Naive thymus-derived CD4-positive, alpha-beta T cell (primary cell): ENCODE measurements around the gene ANKRD30A. TPM values are rescaled to one million over a fixed set of nuclear protein-coding genes. Genes with fewer than 3 reads are reported as not detected.
"Not testable (repeated sequence)": the region's sequence is repeated elsewhere in the genome, so short reads cannot be mapped to it uniquely, and the experiment has no call there.

ENCODE experiments used
- ATAC-seq: fragments of 150-1000 bp; cut with Tn5 transposase; 2 replicates; pipeline ENCODE4 v1.10.0; 2021; ENCODE audit warnings: mild to moderate bottlenecking, moderate library complexity
- CTCF ChIA-PET: fragments of 350-600 bp; sonication (Branson Sonifier 250); formaldehyde crosslinking; loops from one replicate; lab custom pipeline; 2021; ENCODE audit warnings: antibody characterized with exemption; lab: Charles Lee
- POLR2A ChIA-PET: fragments of 350-600 bp; sonication (Branson Sonifier 250); formaldehyde crosslinking; loops from one replicate; lab custom pipeline; 2021; ENCODE audit warnings: antibody characterized with exemption, inconsistent platforms; lab: Charles Lee
- DNase-seq, 9 donors: peaks; one replicate each; pipeline versions ENCODE4 v3.0.0 to v3.0.0-alpha.2; 2020 to 2022; ENCODE audit warnings: mixed read lengths in 1 of 9
- H3K27ac ChIP-seq: one replicate; pipeline ENCODE4 v1.7.0; 2013; ENCODE audit warnings: mild to moderate bottlenecking, low read depth, low read length, moderate library complexity
- H3K27me3 ChIP-seq, 2 donors: one replicate each; pipeline ENCODE4 v1.7.0; 2013; ENCODE audit warnings: low read length in 2 of 2, mild to moderate bottlenecking in 2 of 2, moderate library complexity in 2 of 2; ENCODE audit not compliant: control insufficient read depth in 2 of 2, insufficient read depth in 2 of 2
- H3K36me3 ChIP-seq, 3 experiments: 1 replicate in 2 of 3; 2 replicates in 1 of 3; pipeline ENCODE4 v1.7.0; 2013; ENCODE audit warnings: low read length in 3 of 3, mild to moderate bottlenecking in 3 of 3, moderate library complexity in 1 of 3; ENCODE audit not compliant: insufficient read depth in 3 of 3, control insufficient read depth in 2 of 3
- H3K4me1 ChIP-seq, 2 donors: one replicate each; pipeline ENCODE4 v1.7.0; 2013; ENCODE audit warnings: low read length in 2 of 2, mild to moderate bottlenecking in 2 of 2, moderate library complexity in 1 of 2; ENCODE audit not compliant: control insufficient read depth in 2 of 2, insufficient read depth in 2 of 2
- H3K4me3 ChIP-seq: 2 replicates; pipeline ENCODE4 v1.7.0; 2013; ENCODE audit warnings: mild to moderate bottlenecking, low read length
- H3K9me3 ChIP-seq, 3 experiments: 1 replicate in 2 of 3; 2 replicates in 1 of 3; pipeline ENCODE4 v1.7.0; 2013; ENCODE audit warnings: low read length in 3 of 3; ENCODE audit not compliant: control insufficient read depth in 2 of 3
- H3K27ac Mint-ChIP-seq, 9 donors: one replicate each; pipeline ENCODE4 v1.8.0; 2020 to 2022; ENCODE audit warnings: mixed read lengths in 9 of 9, mild to moderate bottlenecking in 8 of 9, moderate library complexity in 5 of 9, inconsistent platforms in 2 of 9
- H3K27me3 Mint-ChIP-seq, 5 donors: one replicate each; pipeline ENCODE4 v1.8.0; 2021 to 2022; ENCODE audit warnings: mixed read lengths in 5 of 5, mild to moderate bottlenecking in 1 of 5
- H3K36me3 Mint-ChIP-seq, 5 donors: one replicate each; pipeline ENCODE4 v1.8.0; 2020 to 2022; ENCODE audit warnings: mixed read lengths in 5 of 5, mild to moderate bottlenecking in 3 of 5, inconsistent platforms in 1 of 5
- H3K4me1 Mint-ChIP-seq, 7 donors: one replicate each; pipeline ENCODE4 v1.8.0; 2020 to 2022; ENCODE audit warnings: mixed read lengths in 7 of 7, mild to moderate bottlenecking in 3 of 7, inconsistent platforms in 1 of 7
- H3K4me3 Mint-ChIP-seq, 10 donors: one replicate each; pipeline ENCODE4 v1.8.0; 2020 to 2022; ENCODE audit warnings: mild to moderate bottlenecking in 10 of 10, mixed read lengths in 10 of 10, moderate library complexity in 6 of 10, inconsistent platforms in 2 of 10
- H3K9me3 Mint-ChIP-seq, 11 donors: one replicate each; pipeline ENCODE4 v1.8.0; 2020 to 2022; ENCODE audit warnings: mixed read lengths in 11 of 11, mild to moderate bottlenecking in 4 of 11, inconsistent platforms in 1 of 11, moderate library complexity in 1 of 11
- intact Hi-C, 2 donors: fragments of 100-400 bp; cut with micrococcal nuclease; formaldehyde crosslinking; loops; one replicate each; pipeline ENCODE4 v1.15.1; 2023
- polyA plus RNA-seq, 2 donors: library from polyadenylated mRNA; unstranded; fragments of 300-500 nt; fragmentation: Illumina TruSeq; gene quantifications; one replicate each; pipeline ENCODE4 v1.2.3, GENCODE V29; 2021
- total RNA-seq, 6 experiments: library from RNA in 5 of 6; stranded (reverse) in 5 of 6; gene quantifications; 1 replicate in 5 of 6; 2 replicates in 1 of 6; pipeline ENCODE4 v1.2.3 and lab custom pipeline; 2021 to 2026

ANKRD30A gene
- total and polyA plus RNA-seq, 7 experiments from 2014 or later = not detected

DNA sequence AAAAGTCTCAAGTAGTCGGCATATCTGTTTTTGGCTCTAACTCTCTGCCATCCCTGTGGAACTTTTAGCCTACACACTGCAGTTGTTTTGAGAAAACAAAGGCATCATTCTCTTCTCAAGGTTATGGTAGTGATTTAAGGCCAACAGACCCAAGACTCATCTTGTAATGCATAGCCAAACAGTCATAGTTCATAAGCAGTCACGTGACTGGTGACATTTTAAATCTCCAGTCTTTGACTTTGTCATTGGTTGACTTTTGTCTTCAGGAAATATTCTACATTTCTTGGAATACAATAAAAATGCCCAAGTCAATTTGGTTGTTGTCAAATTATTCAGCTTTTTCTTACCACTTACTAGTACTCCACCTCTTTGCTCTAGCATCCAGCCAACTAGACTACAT is 114.8 kb downstream of the ANKRD30A start:
- no peaks in the 10 kb centered on the region for H3K4me1 ChIP-seq
- H3K27me3 Mint-ChIP-seq = no peaks in the 10 kb centered on the region
- ChIA-PET POLR2A (no interaction called here), CTCF (no interaction called here)
- no peak overlapping the region for H3K4me3 ChIP-seq
- no peak overlapping the region for H3K27ac Mint-ChIP-seq
- H3K27me3 ChIP-seq = no peaks in the 10 kb centered on the region
- no peaks in the 10 kb centered on the region for H3K9me3 ChIP-seq
- no peaks in the 10 kb centered on the region for H3K36me3 ChIP-seq
- no peak overlapping the region for H3K4me3 Mint-ChIP-seq
- ATAC-seq = no peak
- H3K9me3 Mint-ChIP-seq = peaks cover 0 to 16% (median 9%) of the 10 kb centered on the region in 11 donors
- intact Hi-C loops = no loop called here
- H3K36me3 Mint-ChIP-seq = no peaks in the 10 kb centered on the region
- H3K4me1 Mint-ChIP-seq = no peaks in the 10 kb centered on the region
- H3K27ac ChIP-seq = no peak overlapping the region
- no peak for DNase-seq

DNA sequence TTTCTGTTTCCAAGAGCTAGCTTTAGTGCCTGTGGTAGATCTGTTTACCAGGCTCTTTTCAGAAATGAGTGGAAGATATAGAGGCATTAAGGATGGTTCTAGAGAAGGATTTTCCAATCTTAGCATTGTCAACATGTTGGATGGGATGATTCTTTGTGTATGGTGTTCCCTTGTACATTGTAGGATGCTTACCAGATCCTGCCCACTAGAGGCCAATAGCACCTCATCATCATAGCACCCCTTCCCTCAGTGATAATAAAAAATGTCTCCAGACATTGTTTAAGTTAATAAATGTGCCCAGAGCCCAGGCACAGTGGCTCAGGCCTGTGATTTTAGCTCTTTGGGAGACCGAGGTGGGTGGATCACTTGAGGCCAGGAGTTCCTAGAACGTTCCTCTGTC is 121.2 kb downstream of the ANKRD30A start:
- no peaks in the 10 kb centered on the region for H3K4me1 ChIP-seq
- H3K27me3 Mint-ChIP-seq = no peaks in the 10 kb centered on the region
- H3K36me3 Mint-ChIP-seq = no peaks in the 10 kb centered on the region
- no peaks in the 10 kb centered on the region for H3K27me3 ChIP-seq
- no peaks in the 10 kb centered on the region for H3K36me3 ChIP-seq
- no peak for ATAC-seq
- peaks cover 2 to 39% (median 16%) of the 10 kb centered on the region in 11 donors for H3K9me3 Mint-ChIP-seq
- ChIA-PET CTCF (no interaction called here), POLR2A (no interaction called here)
- no peak overlapping the region for H3K27ac ChIP-seq
- intact Hi-C loops = no loop called here
- no peak overlapping the region for H3K4me3 ChIP-seq
- no peak overlapping the region for H3K27ac Mint-ChIP-seq
- H3K4me3 Mint-ChIP-seq = no peak overlapping the region
- H3K4me1 Mint-ChIP-seq = no peaks in the 10 kb centered on the region
- DNase-seq = no peak
- H3K9me3 ChIP-seq = no peaks in the 10 kb centered on the region

DNA sequence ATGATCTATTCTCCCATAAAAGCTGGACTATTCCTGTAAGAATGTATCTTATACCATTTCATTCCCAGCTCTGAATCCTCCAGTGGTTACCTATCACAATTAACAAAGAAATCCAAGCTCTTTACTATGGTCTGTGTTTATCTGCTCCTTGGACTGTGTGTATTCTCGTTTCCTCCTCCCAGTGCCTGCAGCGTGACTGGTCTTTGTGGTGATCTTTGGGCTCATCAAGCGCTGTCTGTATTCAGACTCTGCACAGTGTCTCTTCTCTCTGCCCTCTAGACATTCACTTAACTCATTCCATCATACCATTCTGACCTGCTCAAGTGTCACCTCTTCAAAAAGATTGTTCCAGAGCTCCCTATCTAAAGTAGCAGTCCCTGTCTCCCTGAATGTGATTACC is 130.4 kb downstream of the ANKRD30A start:
- ATAC-seq, H3K27ac ChIP-seq, CTCF ChIA-PET, H3K4me3 ChIP-seq, H3K4me1 Mint-ChIP-seq, H3K36me3 Mint-ChIP-seq, H3K27ac Mint-ChIP-seq, H3K27me3 Mint-ChIP-seq, H3K4me1 ChIP-seq, H3K27me3 ChIP-seq, H3K36me3 ChIP-seq, intact Hi-C loops, H3K9me3 ChIP-seq, POLR2A ChIA-PET, H3K4me3 Mint-ChIP-seq, DNase-seq: not testable (repeated sequence)
- H3K9me3 Mint-ChIP-seq = peaks cover 2 to 26% (median 12%) of the 10 kb centered on the region in 11 donors

DNA sequence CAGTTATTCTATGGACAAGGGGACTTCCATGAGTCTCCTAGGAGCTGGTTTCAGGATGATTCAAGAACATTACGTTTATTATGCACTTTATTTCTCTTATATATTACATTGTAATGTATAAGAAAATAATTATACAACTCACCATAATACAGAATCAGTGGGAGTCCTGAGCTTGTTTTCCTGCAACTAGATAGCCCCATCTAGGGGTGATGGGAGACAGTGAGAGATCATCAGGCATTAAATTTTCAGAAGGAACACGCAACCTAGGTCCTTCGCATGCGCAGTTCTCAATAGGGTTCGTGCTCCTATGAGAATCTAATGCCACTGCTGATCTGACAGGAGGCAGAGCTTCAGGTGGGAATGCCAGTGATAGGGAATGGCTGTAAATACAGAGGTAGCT is 137.9 kb downstream of the ANKRD30A start:
- Mint-ChIP-seq H3K4me1 (no peaks in the 10 kb centered on the region), H3K9me3 (peaks cover 0 to 30% (median 5%) of the 10 kb centered on the region in 11 donors), H3K4me3 (no peak overlapping the region), H3K36me3 (no peaks in the 10 kb centered on the region), H3K27ac (no peak overlapping the region), H3K27me3 (no peaks in the 10 kb centered on the region)
- ATAC-seq = no peak
- Histone ChIP-seq H3K4me1 (no peaks in the 10 kb centered on the region), H3K36me3 (no peaks in the 10 kb centered on the region), H3K9me3 (no peaks in the 10 kb centered on the region), H3K27me3 (no peaks in the 10 kb centered on the region), H3K4me3 (no peak overlapping the region), H3K27ac (no peak overlapping the region)
- no peak for DNase-seq
- POLR2A ChIA-PET = no interaction called here
- CTCF ChIA-PET = no interaction called here
- intact Hi-C loops = no loop called here

DNA sequence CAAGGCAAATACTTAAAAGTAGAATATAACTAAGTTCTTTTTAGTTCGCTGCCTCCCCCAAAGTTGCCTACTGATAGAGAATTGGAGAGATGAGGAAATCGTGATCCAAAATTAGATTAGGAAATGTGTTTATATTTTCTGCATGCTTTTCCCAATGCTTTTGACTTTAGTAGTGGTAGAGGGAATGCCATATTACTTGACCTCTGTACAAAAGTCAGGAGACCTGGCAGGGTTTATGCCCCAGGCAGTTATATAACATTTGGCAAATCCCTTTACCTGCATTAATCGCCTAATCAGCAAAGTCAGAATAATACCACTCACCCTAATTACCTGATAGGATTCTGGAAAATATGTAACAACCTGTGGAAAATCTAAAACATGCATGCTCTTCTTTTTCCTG is 142.9 kb downstream of the ANKRD30A start:
- Mint-ChIP-seq H3K36me3 (peaks cover 0 to 4% (median 0%) of the 10 kb centered on the region in 5 donors), H3K9me3 (peaks cover 3 to 22% (median 9%) of the 10 kb centered on the region in 11 donors), H3K4me1 (no peaks in the 10 kb centered on the region), H3K27me3 (no peaks in the 10 kb centered on the region), H3K27ac (no peak overlapping the region), H3K4me3 (no peak overlapping the region)
- DNase-seq (no peak), ATAC-seq (no peak)
- CTCF ChIA-PET = no interaction called here
- POLR2A ChIA-PET = no interaction called here
- Histone ChIP-seq H3K4me3 (no peak overlapping the region), H3K4me1 (no peaks in the 10 kb centered on the region), H3K27ac (no peak overlapping the region), H3K9me3 (no peaks in the 10 kb centered on the region), H3K27me3 (no peaks in the 10 kb centered on the region), H3K36me3 (no peaks in the 10 kb centered on the region)
- intact Hi-C loops = no loop called here

GRCh38 chr10:37269554-37270256 is 144.3 kb downstream of the ANKRD30A start:
- intact Hi-C loops = no loop called here
- no peaks in the 10 kb centered on the region for H3K4me1 ChIP-seq
- H3K27me3 Mint-ChIP-seq = no peaks in the 10 kb centered on the region
- no peaks in the 10 kb centered on the region for H3K27me3 ChIP-seq
- no peak for DNase-seq
- H3K9me3 Mint-ChIP-seq = peaks cover 3 to 20% (median 9%) of the 10 kb centered on the region in 11 donors
- peaks cover 0 to 4% (median 0%) of the 10 kb centered on the region in 5 donors for H3K36me3 Mint-ChIP-seq
- no peak overlapping the region for H3K27ac ChIP-seq
- H3K4me3 ChIP-seq = no peak overlapping the region
- CTCF ChIA-PET = no interaction called here
- H3K27ac Mint-ChIP-seq = no peak overlapping the region
- no peaks in the 10 kb centered on the region for H3K9me3 ChIP-seq
- POLR2A ChIA-PET = no interaction called here
- ATAC-seq = no peak
- no peaks in the 10 kb centered on the region for H3K4me1 Mint-ChIP-seq
- H3K36me3 ChIP-seq = no peaks in the 10 kb centered on the region
- no peak overlapping the region for H3K4me3 Mint-ChIP-seq

- intact Hi-C loops = no loop called here
- Mint-ChIP-seq H3K9me3 (peaks cover 8 to 38% (median 20%) of the 10 kb centered on the region in 11 donors), H3K27me3 (no peaks in the 10 kb centered on the region), H3K36me3 (no peaks in the 10 kb centered on the region), H3K27ac (no peak overlapping the region), H3K4me1 (no peaks in the 10 kb centered on the region), H3K4me3 (no peak overlapping the region)
- CTCF ChIA-PET = no interaction called here
- DNase-seq = no peak
- Histone ChIP-seq H3K4me3 (no peak overlapping the region), H3K4me1 (no peaks in the 10 kb centered on the region), H3K9me3 (no peaks in the 10 kb centered on the region), H3K27me3 (no peaks in the 10 kb centered on the region), H3K27ac (no peak overlapping the region), H3K36me3 (no peaks in the 10 kb centered on the region)
- POLR2A ChIA-PET = no interaction called here
- ATAC-seq = no peak
These were observed 149.9 kb downstream of the ANKRD30A start for GRCh38 chr10:37275216-37275777.
